ENCODE measurements around the gene LAMB4. TPM values are rescaled to one million over a fixed set of nuclear protein-coding genes. Genes with fewer than 3 reads are reported as not detected.

Gene LAMB4
- total RNA-seq, 1 donor from 2014 or later = not detected

GRCh38 chr7:108136191-108136688, 6.1 kb upstream of the LAMB4 start:
- Histone ChIP-seq H3K4me1 (no peaks in the 10 kb centered on the region), H3K4me3 (no peak overlapping the region), H3K9me3 (no peaks in the 10 kb centered on the region), H3K36me3 (no peaks in the 10 kb centered on the region), H3K27ac (no peak overlapping the region), H3K27me3 (ENCODE audit: low read depth) (no peaks in the 10 kb centered on the region)
- no peak for DNase-seq
- peak; percentile 58 to 60 for ATAC-seq
- intact Hi-C loops (cut with DNase I) = no loop called here
- TF ChIP-seq CTCF (IDR thresholded peaks at IDR 0.05) = no peak

- H3K9me3 ChIP-seq = no peaks in the 10 kb centered on the region
- ATAC-seq = peak; percentile 68 to 71
- intact Hi-C loops (cut with DNase I) = no loop called here
- H3K27me3 ChIP-seq (ENCODE audit: low read depth) = no peaks in the 10 kb centered on the region
- H3K4me3 ChIP-seq = no peak overlapping the region
- H3K27ac ChIP-seq = no peak overlapping the region
- no peaks in the 10 kb centered on the region for H3K36me3 ChIP-seq
- peak; percentile 57 for DNase-seq
- H3K4me1 ChIP-seq = no peaks in the 10 kb centered on the region
- TF ChIP-seq CTCF (IDR thresholded peaks at IDR 0.05) = no peak
Observed at GRCh38 chr7:108135446-108136190, 5.5 kb upstream of the LAMB4 start.

GRCh38 chr7:108134486-108134885, 4.3 kb upstream of the LAMB4 start:
- DNase-seq (no peak), ATAC-seq (no peak)
- Histone ChIP-seq H3K27me3 (ENCODE audit: low read depth) (no peaks in the 10 kb centered on the region), H3K9me3 (no peaks in the 10 kb centered on the region), H3K4me1 (no peaks in the 10 kb centered on the region), H3K4me3 (no peak overlapping the region), H3K36me3 (no peaks in the 10 kb centered on the region), H3K27ac (no peak overlapping the region)
- no peak for TF ChIP-seq CTCF (IDR thresholded peaks at IDR 0.05)
- intact Hi-C loops (cut with DNase I) = no loop called here

GRCh38 chr7:108132551-108133265, 2.5 kb upstream of the LAMB4 start:
- ATAC-seq (no peak), DNase-seq (no peak)
- H3K4me3 ChIP-seq = no peak overlapping the region
- no peaks in the 10 kb centered on the region for H3K27me3 ChIP-seq (ENCODE audit: low read depth)
- TF ChIP-seq CTCF (IDR thresholded peaks at IDR 0.05) = no peak
- H3K36me3 ChIP-seq = no peaks in the 10 kb centered on the region
- H3K9me3 ChIP-seq = no peaks in the 10 kb centered on the region
- intact Hi-C loops (cut with DNase I) = no loop called here
- no peaks in the 10 kb centered on the region for H3K4me1 ChIP-seq
- no peak overlapping the region for H3K27ac ChIP-seq

GRCh38 chr7:108129018-108129965, 869 bp downstream of the LAMB4 start:
- DNase-seq = no peak
- Histone ChIP-seq H3K4me1 (no peaks in the 10 kb centered on the region), H3K27me3 (ENCODE audit: low read depth) (no peaks in the 10 kb centered on the region), H3K4me3 (no peak overlapping the region), H3K27ac (no peak overlapping the region), H3K36me3 (no peaks in the 10 kb centered on the region), H3K9me3 (no peaks in the 10 kb centered on the region)
- no peak for ATAC-seq
- intact Hi-C loops (cut with DNase I) = no loop called here
- TF ChIP-seq CTCF (IDR thresholded peaks at IDR 0.05) = no peak
